GM19239 (cell line): ENCODE results near the gene WDR26.
"Not testable (repeated sequence)": the region's sequence is repeated elsewhere in the genome, so short reads cannot be mapped to it uniquely, and the experiment has no call there.

Experiments
- DNase-seq: peaks from one replicate; pipeline ENCODE4 v3.0.0; 2011; ENCODE audit warnings: low spot score; ENCODE audit not compliant: insufficient read length
- FAIRE-seq: peaks from 2 replicates; lab custom pipeline; 2011; peaks lifted over from hg19 to GRCh38; lab: Jason Lieb, UNC

Gene WDR26

DNA sequence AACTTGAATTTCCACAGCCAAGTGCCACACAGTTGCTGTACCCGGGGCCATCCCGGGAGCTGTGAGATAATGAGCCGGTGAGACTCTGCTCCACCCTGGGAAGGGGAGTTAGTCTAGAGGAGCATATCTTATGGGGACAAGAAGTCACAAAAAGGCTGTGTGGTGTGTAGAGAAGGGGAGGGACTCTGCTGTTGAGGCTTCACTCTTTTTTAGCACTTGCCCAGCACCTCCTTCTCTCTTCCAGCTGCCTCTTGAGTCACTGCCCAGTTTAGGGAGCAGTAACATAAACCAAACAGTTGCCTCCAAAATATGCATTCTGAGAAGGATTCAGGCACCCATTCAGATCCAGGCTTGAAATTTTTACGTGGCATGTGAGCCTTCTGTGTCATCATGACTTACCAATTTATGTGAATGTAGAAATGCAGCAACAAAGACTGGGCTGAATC is 744 bp upstream of the WDR26 start:
- FAIRE-seq (no peak), DNase-seq (peak; percentile 22)

- DNase-seq (no peak), FAIRE-seq (no peak)
These were observed 610 bp downstream of the WDR26 start for GRCh38 chr1:224433701-224434672.

DNA sequence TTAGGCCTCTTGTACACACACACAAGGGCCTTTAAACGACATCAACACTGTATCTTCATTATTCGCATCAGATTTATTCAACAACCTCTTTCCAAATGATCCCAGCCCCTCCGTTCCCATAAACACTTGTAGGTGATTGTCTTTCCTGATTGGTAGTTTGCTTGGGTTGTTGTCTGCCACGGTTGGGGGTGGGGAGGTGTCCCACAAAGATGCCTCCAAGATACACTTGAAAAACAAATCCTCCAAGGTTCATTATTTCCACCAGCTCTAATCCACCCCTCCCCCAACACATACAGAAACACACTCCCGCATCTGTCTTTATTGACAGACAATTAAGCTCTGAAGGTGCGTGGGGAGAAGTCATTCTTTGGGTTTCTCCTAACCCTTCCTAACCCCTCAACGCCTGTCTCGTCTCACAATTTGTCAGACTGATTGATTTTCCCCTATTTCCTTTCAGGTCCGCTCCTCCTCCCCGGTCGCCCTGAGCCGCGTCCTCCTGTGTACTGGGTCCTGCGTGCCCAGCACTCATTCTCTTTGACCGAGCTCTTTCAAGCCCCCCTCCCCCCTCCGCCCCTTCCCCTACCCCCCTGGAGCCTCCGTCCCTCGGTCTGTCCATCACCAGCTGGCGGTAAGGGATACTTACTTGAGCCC is 1.4 kb downstream of the WDR26 start:
- FAIRE-seq (no peak), DNase-seq (no peak)

DNA sequence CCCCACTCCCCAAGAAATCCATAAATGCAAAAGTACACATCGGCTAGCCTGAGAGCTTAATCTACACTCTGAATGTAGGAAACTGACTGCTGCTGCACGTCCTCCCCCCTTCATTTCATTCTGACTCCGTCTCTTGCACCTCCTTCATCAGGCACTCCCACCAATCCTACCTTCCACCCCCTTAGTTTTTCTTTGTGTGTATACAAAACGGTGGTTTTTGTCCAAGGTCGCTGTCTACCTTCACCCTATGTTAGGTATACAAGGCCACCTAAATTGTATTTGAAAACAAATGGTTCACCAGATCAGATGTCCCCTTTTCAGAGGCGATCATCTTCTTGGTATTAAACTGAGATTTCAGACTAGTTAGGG is 1.9 kb downstream of the WDR26 start:
- FAIRE-seq (peak; percentile 70), DNase-seq (no peak)

DNA sequence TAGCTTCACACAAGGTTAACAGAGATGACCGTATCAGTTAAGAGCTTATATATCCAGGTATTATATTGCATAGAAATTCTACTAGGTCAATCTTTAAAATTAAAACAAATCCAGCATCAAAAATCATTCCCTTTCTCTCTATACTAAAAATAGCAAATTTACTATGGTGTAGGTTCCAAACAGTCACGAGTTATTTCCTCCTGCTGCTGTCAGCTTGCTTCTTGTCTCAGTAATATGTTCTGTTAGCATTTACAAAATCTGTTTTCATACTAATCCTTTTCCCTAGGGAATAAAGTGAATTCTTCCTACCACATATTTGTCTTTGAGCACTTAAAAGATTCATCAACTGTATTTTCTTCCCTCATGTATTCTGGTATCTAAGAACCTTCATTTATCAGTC is 2.5 kb downstream of the WDR26 start:
- no peak for FAIRE-seq

GRCh38 chr1:224431726-224432125 is 2.9 kb downstream of the WDR26 start:
- DNase-seq (no peak), FAIRE-seq (no peak)

More for the DNA sequence above, 2.5 kb downstream of the WDR26 start:
- DNase-seq = no peak

DNA sequence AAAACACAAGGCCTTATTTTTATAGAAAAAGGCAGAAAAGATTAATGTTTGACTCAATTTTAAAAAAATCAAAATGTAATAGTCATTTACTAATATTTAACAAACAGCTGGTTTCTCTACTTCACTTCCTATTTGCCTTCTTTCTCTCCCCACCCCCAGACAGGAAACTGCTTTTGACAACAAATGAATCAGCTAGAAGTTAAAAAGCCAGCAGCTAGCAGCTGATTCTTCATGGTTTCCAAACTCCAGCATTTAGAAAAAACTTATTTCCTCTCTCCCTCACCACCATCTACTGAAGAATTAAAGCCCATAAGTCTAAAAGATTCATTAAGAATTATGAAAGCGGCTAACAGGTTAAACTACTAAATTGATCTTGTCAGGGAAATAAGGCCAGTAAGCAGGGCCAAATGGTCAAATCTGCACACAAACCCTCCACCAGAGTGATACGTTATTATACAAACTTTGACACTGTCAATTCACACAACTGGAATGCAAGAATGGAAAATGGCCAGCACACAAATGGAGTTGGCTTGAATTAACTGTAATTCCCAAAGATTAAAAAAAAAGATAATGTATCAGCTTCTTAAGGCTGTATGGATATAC is 4.0 kb downstream of the WDR26 start:
- DNase-seq = peak; percentile 51

GRCh38 chr1:224429616-224430326 is 4.8 kb downstream of the WDR26 start:
- DNase-seq = no peak
- FAIRE-seq = no peak

More for the DNA sequence above, 4.0 kb downstream of the WDR26 start:
- peak; percentile 59 for FAIRE-seq

GRCh38 chr1:224428713-224429112 is 5.9 kb downstream of the WDR26 start:
- not testable (repeated sequence) for FAIRE-seq

GRCh38 chr1:224427346-224427745 is 7.3 kb downstream of the WDR26 start:
- FAIRE-seq = peak; percentile 35
- DNase-seq = no peak

More at GRCh38 chr1:224428713-224429112, 5.9 kb downstream of the WDR26 start:
- not testable (repeated sequence) for DNase-seq

DNA sequence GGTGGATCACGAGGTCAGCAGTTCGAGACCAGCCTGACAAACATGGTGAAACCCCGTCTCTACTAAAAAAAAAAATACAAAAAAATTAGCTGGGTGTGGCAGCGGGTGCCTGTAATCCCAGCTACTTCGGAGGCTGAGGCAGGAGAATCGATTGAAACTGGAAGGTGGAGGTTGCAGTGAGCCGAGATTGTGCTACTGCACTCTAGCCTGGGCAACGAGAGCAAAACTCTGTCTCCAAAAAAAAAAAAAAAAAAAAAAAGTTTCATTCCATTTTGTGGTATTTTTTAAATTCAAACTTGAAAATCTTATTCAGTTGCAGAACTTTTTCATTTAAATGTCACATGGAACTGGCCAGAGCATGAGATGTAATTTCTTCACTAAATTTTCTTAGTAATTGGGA is 7.7 kb downstream of the WDR26 start:
- not testable (repeated sequence) for DNase-seq, FAIRE-seq

DNA sequence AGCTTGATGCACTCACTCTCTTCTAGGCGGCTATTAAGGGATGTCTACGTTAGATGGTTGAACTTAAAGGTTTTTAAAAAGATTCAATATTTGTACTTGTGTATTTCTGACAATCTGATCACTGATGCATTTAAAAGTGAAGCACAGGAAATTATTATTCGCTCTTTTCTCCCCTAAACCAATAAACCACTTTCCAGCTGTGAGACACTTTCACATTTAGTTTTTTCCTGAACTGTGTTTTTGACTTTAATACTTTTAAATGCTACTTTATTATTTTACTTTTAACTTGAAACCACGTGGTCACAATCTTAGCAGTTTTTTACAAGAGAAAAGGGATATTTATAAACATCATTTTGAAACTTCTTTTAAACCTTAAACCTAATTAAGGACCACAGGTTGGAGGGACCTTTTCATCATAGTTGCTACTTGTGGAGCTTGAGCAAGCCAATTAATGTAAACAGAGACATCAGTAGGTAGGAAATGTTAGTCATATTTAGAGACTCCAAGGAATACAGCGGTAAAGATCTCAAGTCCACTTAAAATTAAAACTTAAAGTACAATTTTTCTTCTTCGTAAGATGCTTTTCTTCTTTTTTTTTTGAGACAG is 9.2 kb downstream of the WDR26 start:
- DNase-seq (no peak), FAIRE-seq (peak; percentile 48)

GRCh38 chr1:224420106-224420505 is 14.5 kb downstream of the WDR26 start:
- FAIRE-seq (no peak), DNase-seq (no peak)

DNA sequence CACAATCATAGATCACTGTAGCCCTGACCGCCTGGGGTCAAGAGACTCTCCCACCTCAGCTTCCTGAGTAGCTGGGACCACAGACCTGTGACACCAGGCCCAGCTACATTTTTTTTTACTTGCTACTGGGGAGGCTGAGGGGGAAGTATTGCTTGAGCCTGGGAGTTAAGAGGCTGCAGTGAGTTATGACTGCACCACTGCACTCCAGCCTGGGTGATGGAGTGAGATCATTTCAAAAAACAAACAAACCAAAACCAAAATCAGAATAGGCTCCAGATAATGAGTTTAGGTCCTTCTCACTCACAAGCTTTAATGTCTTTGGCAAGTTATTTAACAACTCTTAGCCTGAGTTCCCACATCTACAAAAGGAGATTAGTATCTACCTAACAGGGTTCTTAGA is 22.8 kb downstream of the WDR26 start:
- DNase-seq = no peak
- no peak for FAIRE-seq

GRCh38 chr1:224408294-224408590 is 26.4 kb downstream of the WDR26 start:
- no peak for DNase-seq
- no peak for FAIRE-seq

DNA sequence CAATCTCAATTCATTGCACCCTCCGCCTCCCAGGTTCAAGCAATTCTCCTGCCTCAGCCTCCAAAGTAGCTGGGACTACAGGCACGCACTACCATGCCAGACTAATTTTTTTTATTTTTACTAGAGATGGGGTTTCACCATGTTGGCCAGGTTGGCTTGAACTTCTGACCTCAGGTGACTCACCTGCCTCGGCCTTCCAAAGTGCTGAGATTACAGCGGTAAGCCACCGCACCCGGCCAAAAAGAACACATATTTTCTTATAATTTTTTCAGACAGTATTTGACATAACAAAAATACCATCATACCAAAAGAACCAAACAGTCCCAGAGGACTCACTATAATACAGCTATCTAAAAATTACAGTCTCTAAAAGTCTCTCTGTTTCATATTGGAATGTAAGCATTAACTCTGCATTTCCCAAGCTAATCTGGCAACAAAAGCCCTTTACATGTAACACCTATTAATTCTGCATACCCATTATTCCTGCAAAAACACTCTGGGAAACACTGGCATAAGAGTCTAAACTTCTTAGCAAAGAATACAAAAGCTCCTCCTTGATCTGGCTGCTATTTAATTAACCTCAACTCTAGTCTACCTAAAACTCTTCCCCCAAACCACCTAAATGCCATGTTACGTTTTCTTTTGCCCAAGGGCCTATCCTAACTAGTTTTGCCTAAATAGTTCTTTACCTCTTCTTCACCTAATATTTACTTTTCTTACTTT is 26.9 kb downstream of the WDR26 start:
- DNase-seq (no peak), FAIRE-seq (no peak)

DNA sequence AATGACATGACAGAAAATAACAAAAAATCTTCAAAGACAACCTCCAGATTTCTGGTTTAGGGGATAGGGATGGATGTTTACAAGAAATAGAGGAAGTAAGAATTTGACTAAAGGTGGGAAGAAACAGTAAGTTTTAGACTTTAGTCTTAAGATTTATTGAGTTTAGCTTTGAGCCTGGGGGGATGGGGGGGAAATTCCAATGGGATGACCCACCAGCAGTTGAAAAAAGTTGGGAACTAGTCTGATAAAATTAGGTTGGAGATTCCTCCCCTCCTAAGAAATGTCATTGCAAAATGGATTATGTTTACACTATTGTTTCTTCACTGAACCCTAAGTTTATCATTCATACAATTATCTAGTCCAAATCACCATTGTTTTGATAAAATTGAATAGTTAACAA is 28.4 kb downstream of the WDR26 start:
- DNase-seq = no peak
- no peak for FAIRE-seq

DNA sequence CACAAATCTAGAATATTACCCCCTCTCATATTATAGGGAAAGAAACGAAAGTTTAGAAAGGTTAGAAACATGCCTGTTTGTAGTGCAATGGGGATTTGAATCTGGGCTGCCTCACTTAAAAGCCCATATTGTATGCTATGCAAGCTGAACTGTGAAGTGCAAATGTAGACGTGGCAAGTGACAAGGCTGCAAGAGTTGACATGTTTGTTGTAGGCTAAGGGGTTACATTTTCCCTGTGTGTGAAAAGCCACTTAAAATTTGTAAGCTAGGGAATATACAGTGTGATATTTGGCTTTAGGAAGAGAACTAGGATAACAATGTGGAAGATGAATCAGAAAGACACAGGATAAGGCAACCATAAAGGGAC is 29.0 kb downstream of the WDR26 start:
- FAIRE-seq = peak; percentile 8
- no peak for DNase-seq

- DNase-seq (no peak), FAIRE-seq (no peak)
These were observed 29.5 kb downstream of the WDR26 start for GRCh38 chr1:224404916-224405603.
